ENCODE results near the gene VCAN.
A peak's percentile ranks its signal among the peaks of the same experiment; 100 is the strongest.

The VCAN gene

GRCh38 chr5:83474161-83474796 lies 2.7 kb downstream of the VCAN start:
- Mint-ChIP-seq H3K9me3 (no peaks in the 10 kb centered on the region), H3K4me1 (peaks cover 27% of the 10 kb centered on the region), H3K36me3 (ENCODE audit: low read depth) (peaks cover 45% of the 10 kb centered on the region), H3K4me3 (peak overlapping the region; percentile 91 to 97 (median 94)), H3K27me3 (ENCODE audit: low read depth) (no peaks in the 10 kb centered on the region), H3K27ac (peak overlapping the region; percentile 84 to 99 (median 96))
- no peak for TF ChIP-seq CTCF (IDR thresholded peaks at IDR 0.05; ENCODE audit: unreplicated experiment in 3 of 3)

- H3K27me3 Mint-ChIP-seq (ENCODE audit: low read depth) = no peaks in the 10 kb centered on the region
- H3K36me3 Mint-ChIP-seq (ENCODE audit: low read depth) = peaks cover 52% of the 10 kb centered on the region
- no peak for TF ChIP-seq CTCF (IDR thresholded peaks at IDR 0.05; ENCODE audit: unreplicated experiment in 3 of 3)
- peaks cover 32% of the 10 kb centered on the region for H3K4me1 Mint-ChIP-seq
- H3K4me3 Mint-ChIP-seq = peak overlapping the region; percentile 91 to 97 (median 94)
- H3K9me3 Mint-ChIP-seq = no peaks in the 10 kb centered on the region
- H3K27ac Mint-ChIP-seq = peak overlapping the region; percentile 84 to 99 (median 96)
Measured at GRCh38 chr5:83474991-83475390, 3.4 kb downstream of the VCAN start.

- no peaks in the 10 kb centered on the region for H3K27me3 Mint-ChIP-seq (ENCODE audit: low read depth)
- TF ChIP-seq CTCF (IDR thresholded peaks at IDR 0.05; ENCODE audit: unreplicated experiment in 3 of 3) = no peak
- H3K4me1 Mint-ChIP-seq = peaks cover 34% of the 10 kb centered on the region
- peaks cover 56% of the 10 kb centered on the region for H3K36me3 Mint-ChIP-seq (ENCODE audit: low read depth)
- peak overlapping the region; percentile 91 to 97 (median 94) for H3K4me3 Mint-ChIP-seq
- peak overlapping the region; percentile 84 to 99 (median 96) for H3K27ac Mint-ChIP-seq
- no peaks in the 10 kb centered on the region for H3K9me3 Mint-ChIP-seq
Measured at GRCh38 chr5:83475391-83475863, 3.9 kb downstream of the VCAN start.

- Mint-ChIP-seq H3K9me3 (no peaks in the 10 kb centered on the region), H3K27ac (peak overlapping the region; percentile 84 to 99 (median 96)), H3K4me1 (peaks cover 31% of the 10 kb centered on the region), H3K36me3 (ENCODE audit: low read depth) (peaks cover 59% of the 10 kb centered on the region), H3K27me3 (ENCODE audit: low read depth) (no peaks in the 10 kb centered on the region), H3K4me3 (peak overlapping the region; percentile 91 to 97 (median 94))
- TF ChIP-seq CTCF (IDR thresholded peaks at IDR 0.05; ENCODE audit: unreplicated experiment in 3 of 3) = no peak
Measured at GRCh38 chr5:83475935-83476814, 4.6 kb downstream of the VCAN start.

- Mint-ChIP-seq H3K27ac (peak overlapping the region; percentile 15 to 57 (median 19)), H3K36me3 (ENCODE audit: low read depth) (peaks cover 82% of the 10 kb centered on the region), H3K27me3 (ENCODE audit: low read depth) (no peaks in the 10 kb centered on the region), H3K4me1 (peaks cover 23% of the 10 kb centered on the region), H3K9me3 (no peaks in the 10 kb centered on the region), H3K4me3 (no peak overlapping the region)
- no peak for TF ChIP-seq CTCF (IDR thresholded peaks at IDR 0.05; ENCODE audit: unreplicated experiment in 3 of 3)
Measured at GRCh38 chr5:83482961-83483360, 11.4 kb downstream of the VCAN start.
